ENCODE results near the gene ADGRB2.

ADGRB2 gene

DNA sequence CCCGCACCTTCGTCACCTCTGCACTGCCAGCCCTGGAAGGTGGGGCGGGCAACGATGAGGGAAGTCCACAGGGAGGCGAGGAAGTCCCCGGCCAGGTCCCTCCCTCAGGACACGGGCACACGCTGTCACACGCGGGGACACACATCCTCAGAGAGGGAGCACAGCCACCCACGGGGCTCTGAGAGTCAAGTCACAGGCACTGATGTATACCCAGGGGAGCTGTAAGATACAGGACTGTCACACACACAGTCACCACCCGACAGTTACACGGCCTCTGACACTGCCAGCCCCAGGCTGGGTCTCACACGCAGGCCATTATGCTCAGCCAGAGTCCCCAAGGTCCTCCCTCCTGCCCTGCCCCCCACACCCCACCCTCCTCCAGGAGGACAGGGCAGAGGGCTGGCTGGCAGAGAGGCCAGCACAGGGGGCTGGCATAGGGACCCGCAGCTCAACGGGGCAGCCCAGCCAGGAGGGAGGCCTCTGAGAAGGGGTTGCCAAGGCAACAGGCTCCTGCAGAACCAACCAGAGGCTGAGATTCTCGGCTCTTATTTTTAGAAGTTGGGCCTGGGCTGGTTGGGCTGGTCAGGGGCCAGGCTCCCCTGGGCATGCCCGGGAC, 17.7 kb upstream of the ADGRB2 start:
- Histone ChIP-seq H3K9me2 (replicated peaks; ENCODE audit: insufficient read depth, low read length) (no peaks in the 10 kb centered on the region), H3K36me3 (replicated peaks; ENCODE audit: insufficient read depth, low read length) (no peaks in the 10 kb centered on the region), H3K9ac (ENCODE audit: low read length) (no peak overlapping the region), H3K4me3 (ENCODE audit: low read length) (no peak overlapping the region), H3F3A (ENCODE audit: insufficient read depth, low read length) (no peaks in the 10 kb centered on the region), H3K4me1 (ENCODE audit: low read length) (no peaks in the 10 kb centered on the region), H3K27ac (ENCODE audit: low read length) (no peak overlapping the region), H3K4me2 (ENCODE audit: low read depth, low read length) (no peak overlapping the region), H4K20me1 (ENCODE audit: insufficient read depth, low read length) (no peaks in the 10 kb centered on the region), H3K27me3 (replicated peaks; ENCODE audit: insufficient read depth, low read length) (peaks cover 19% of the 10 kb centered on the region), H2AFZ (ENCODE audit: low read length) (no peak overlapping the region), H3K9me3 (replicated peaks; ENCODE audit: insufficient read depth, low read length) (no peaks in the 10 kb centered on the region), H3K79me2 (ENCODE audit: low read length) (no peaks in the 10 kb centered on the region)
- DNase-seq: no peak
- TF ChIP-seq, protein P1, sequence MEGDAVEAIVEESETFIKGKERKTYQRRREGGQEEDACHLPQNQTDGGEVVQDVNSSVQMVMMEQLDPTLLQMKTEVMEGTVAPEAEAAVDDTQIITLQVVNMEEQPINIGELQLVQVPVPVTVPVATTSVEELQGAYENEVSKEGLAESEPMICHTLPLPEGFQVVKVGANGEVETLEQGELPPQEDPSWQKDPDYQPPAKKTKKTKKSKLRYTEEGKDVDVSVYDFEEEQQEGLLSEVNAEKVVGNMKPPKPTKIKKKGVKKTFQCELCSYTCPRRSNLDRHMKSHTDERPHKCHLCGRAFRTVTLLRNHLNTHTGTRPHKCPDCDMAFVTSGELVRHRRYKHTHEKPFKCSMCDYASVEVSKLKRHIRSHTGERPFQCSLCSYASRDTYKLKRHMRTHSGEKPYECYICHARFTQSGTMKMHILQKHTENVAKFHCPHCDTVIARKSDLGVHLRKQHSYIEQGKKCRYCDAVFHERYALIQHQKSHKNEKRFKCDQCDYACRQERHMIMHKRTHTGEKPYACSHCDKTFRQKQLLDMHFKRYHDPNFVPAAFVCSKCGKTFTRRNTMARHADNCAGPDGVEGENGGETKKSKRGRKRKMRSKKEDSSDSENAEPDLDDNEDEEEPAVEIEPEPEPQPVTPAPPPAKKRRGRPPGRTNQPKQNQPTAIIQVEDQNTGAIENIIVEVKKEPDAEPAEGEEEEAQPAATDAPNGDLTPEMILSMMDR (IDR thresholded peaks at IDR 0.05; ENCODE audit: low read length): no peak
- TF ChIP-seq EZH2phosphoT487 (IDR thresholded peaks at IDR 0.05; ENCODE audit: low read length) (no peak), EZH2 (optimal IDR thresholded peaks at IDR 0.05; ENCODE audit: low read depth, low read length) (no peak)

DNA sequence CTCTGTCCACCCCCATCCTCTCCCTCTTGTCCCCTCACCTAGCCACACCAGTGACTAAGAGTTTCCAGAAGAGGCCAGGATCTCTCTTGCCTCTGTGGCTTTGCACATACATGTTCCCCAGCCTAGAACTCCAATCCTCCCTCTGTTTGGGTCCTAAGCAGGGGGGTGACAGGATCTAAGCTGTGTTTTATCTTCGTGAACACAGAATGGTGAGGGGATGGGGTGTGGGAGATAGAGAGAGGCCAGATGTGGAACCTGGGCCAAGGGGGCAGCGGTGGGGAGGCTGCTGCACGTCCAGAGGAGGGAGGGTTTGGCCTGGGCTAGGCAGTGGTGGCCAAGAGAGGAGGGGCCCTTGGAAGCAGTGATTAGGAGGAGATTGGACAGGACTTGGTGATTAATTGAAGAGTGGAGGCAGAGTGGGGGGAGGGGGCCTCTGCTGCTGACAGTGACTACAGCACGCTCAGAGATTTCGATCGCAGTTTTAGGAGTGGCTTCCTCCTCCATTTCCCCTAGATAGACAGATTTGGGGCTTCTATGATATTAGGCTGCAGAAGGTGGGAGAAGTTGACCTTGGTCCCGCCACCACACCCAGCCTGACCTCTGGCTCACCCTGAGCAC, 17.1 kb upstream of the ADGRB2 start:
- no peaks in the 10 kb centered on the region for H4K20me1 ChIP-seq (ENCODE audit: insufficient read depth, low read length)
- no peak for TF ChIP-seq EZH2 (optimal IDR thresholded peaks at IDR 0.05; ENCODE audit: low read depth, low read length)
- TF ChIP-seq, protein P1 (IDR thresholded peaks at IDR 0.05; ENCODE audit: low read length): no peak
- no peak for TF ChIP-seq EZH2phosphoT487 (IDR thresholded peaks at IDR 0.05; ENCODE audit: low read length)
- no peak for DNase-seq
- H3F3A ChIP-seq (ENCODE audit: insufficient read depth, low read length): no peaks in the 10 kb centered on the region
- H3K4me2 ChIP-seq (ENCODE audit: low read depth, low read length): no peak overlapping the region
- H3K4me1 ChIP-seq (ENCODE audit: low read length): no peaks in the 10 kb centered on the region
- no peak overlapping the region for H3K4me3 ChIP-seq (ENCODE audit: low read length)
- H3K27ac ChIP-seq (ENCODE audit: low read length): no peak overlapping the region
- H3K9me3 ChIP-seq (replicated peaks; ENCODE audit: insufficient read depth, low read length): no peaks in the 10 kb centered on the region
- H3K27me3 ChIP-seq (replicated peaks; ENCODE audit: insufficient read depth, low read length): peaks cover 25% of the 10 kb centered on the region
- no peak overlapping the region for H3K9ac ChIP-seq (ENCODE audit: low read length)
- H2AFZ ChIP-seq (ENCODE audit: low read length): no peak overlapping the region
- H3K36me3 ChIP-seq (replicated peaks; ENCODE audit: insufficient read depth, low read length): no peaks in the 10 kb centered on the region
- no peaks in the 10 kb centered on the region for H3K79me2 ChIP-seq (ENCODE audit: low read length)
- no peaks in the 10 kb centered on the region for H3K9me2 ChIP-seq (replicated peaks; ENCODE audit: insufficient read depth, low read length)

DNA sequence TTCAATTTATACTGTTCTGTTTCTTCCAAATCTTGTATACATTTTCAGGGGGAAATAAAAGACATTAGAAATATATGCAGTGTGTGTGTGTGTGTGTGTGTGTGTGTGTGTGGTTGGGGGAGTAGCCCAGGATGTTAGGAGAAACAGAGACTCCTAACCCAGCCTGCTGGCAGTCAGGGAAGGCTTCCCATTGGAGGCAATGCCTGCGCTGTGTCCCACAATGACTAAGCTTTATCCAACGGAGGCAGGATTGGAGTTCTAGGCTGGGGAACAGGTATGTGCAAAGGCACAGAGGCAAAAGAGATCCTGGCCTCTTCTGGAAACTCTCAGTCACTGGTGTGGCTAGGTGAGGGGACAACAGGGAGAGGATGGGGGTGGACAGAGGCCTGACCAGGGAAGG, 16.5 kb upstream of the ADGRB2 start:
- no peaks in the 10 kb centered on the region for H3K79me2 ChIP-seq (ENCODE audit: low read length)
- H3K27ac ChIP-seq (ENCODE audit: low read length): no peak overlapping the region

More for the DNA sequence above, 16.5 kb upstream of the ADGRB2 start:
- peaks cover 31% of the 10 kb centered on the region for H3K27me3 ChIP-seq (replicated peaks; ENCODE audit: insufficient read depth, low read length)
- H3K4me3 ChIP-seq (ENCODE audit: low read length): no peak overlapping the region
- DNase-seq: no peak
- no peaks in the 10 kb centered on the region for H3K36me3 ChIP-seq (replicated peaks; ENCODE audit: insufficient read depth, low read length)
- H3F3A ChIP-seq (ENCODE audit: insufficient read depth, low read length): no peaks in the 10 kb centered on the region
- no peak overlapping the region for H3K4me2 ChIP-seq (ENCODE audit: low read depth, low read length)
- H3K4me1 ChIP-seq (ENCODE audit: low read length): no peaks in the 10 kb centered on the region
- no peak overlapping the region for H3K9ac ChIP-seq (ENCODE audit: low read length)
- no peak for TF ChIP-seq EZH2phosphoT487 (IDR thresholded peaks at IDR 0.05; ENCODE audit: low read length)
- TF ChIP-seq, protein P1 (IDR thresholded peaks at IDR 0.05; ENCODE audit: low read length): no peak
- no peak for TF ChIP-seq EZH2 (optimal IDR thresholded peaks at IDR 0.05; ENCODE audit: low read depth, low read length)
- H3K9me2 ChIP-seq (replicated peaks; ENCODE audit: insufficient read depth, low read length): no peaks in the 10 kb centered on the region
- no peaks in the 10 kb centered on the region for H3K9me3 ChIP-seq (replicated peaks; ENCODE audit: insufficient read depth, low read length)
- H4K20me1 ChIP-seq (ENCODE audit: insufficient read depth, low read length): no peaks in the 10 kb centered on the region
- no peak overlapping the region for H2AFZ ChIP-seq (ENCODE audit: low read length)

Data from MM.1S (cell line).